Uterus (tissue), 2 donors: ENCODE data around the gene ADAMTSL5.

ENCODE experiments used
- POLR2A ChIP-seq, 2 donors: fragments of 450-650 bp; IDR thresholded peaks; one replicate each; pipeline ENCODE4 v1.6.1; 2016; ENCODE audit warnings: antibody characterized with exemption in 2 of 2, mild to moderate bottlenecking in 1 of 2, moderate library complexity in 1 of 2
- TF ChIP-seq, protein P1 (sequence below), 4 experiments: fragments of 200-600 bp in 2 of 4; fragments of 450-650 bp in 2 of 4; sonication (generic) in 2 of 4; IDR thresholded peaks; one replicate each; pipeline ENCODE4 v1.5.1; 2016 to 2019; ENCODE audit warnings: antibody characterized with exemption in 4 of 4, mild to moderate bottlenecking in 2 of 4, moderate library complexity in 1 of 4

- TF ChIP-seq, protein P1, sequence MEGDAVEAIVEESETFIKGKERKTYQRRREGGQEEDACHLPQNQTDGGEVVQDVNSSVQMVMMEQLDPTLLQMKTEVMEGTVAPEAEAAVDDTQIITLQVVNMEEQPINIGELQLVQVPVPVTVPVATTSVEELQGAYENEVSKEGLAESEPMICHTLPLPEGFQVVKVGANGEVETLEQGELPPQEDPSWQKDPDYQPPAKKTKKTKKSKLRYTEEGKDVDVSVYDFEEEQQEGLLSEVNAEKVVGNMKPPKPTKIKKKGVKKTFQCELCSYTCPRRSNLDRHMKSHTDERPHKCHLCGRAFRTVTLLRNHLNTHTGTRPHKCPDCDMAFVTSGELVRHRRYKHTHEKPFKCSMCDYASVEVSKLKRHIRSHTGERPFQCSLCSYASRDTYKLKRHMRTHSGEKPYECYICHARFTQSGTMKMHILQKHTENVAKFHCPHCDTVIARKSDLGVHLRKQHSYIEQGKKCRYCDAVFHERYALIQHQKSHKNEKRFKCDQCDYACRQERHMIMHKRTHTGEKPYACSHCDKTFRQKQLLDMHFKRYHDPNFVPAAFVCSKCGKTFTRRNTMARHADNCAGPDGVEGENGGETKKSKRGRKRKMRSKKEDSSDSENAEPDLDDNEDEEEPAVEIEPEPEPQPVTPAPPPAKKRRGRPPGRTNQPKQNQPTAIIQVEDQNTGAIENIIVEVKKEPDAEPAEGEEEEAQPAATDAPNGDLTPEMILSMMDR (IDR thresholded peaks at IDR 0.05): no peak
- no peak for TF ChIP-seq POLR2A (IDR thresholded peaks at IDR 0.05)
These were observed 1.5 kb upstream of the ADAMTSL5 start for GRCh38 chr19:1514295-1514661.
